Endothelial cell of umbilical vein (primary cell): ENCODE results near the gene EHF. TPM values are rescaled to one million over a fixed set of nuclear protein-coding genes. Genes with fewer than 3 reads are reported as not detected.

ENCODE experiments used
- BruUV-seq: library from RNA; stranded (reverse); fragments of 400-500 nt; replicated peaks from 2 replicates; lab custom pipeline; 2021; lab: Mats Ljungman, UMichigan
- CTCF ChIA-PET: fragments of 300-600, 350-600 bp; sonication (Branson Sonifier 250); formaldehyde crosslinking; loops from one replicate; lab custom pipeline; 2021; ENCODE audit warnings: antibody characterized with exemption, inconsistent platforms; lab: Charles Lee
- POLR2A ChIA-PET: fragments of 300-600, 350-600 bp; sonication (Branson Sonifier 250); formaldehyde crosslinking; loops from one replicate; lab custom pipeline; 2021; ENCODE audit warnings: antibody characterized with exemption, inconsistent platforms; lab: Charles Lee
- DNase-seq: peaks from one replicate; pipeline ENCODE4 v3.0.0-alpha.2; 2011; ENCODE audit warnings: low read depth, low spot score
- FAIRE-seq: peaks from 2 replicates; lab custom pipeline; 2011; peaks lifted over from hg19 to GRCh38; lab: Jason Lieb, UNC
- H2AFZ ChIP-seq: 2 replicates; pipeline ENCODE4 v1.6.0; 2012; ENCODE audit warnings: low read depth, low read length, control low read depth, inconsistent platforms
- H3K27ac ChIP-seq: 2 replicates; pipeline ENCODE4 v1.5.1; 2011; ENCODE audit warnings: low read depth, mild to moderate bottlenecking, control low read depth, low read length, moderate library complexity; ENCODE audit not compliant: insufficient read depth
- H3K27me3 ChIP-seq, 2 experiments: 2 replicates each; pipeline versions ENCODE4 v1.6.0 to v1.6.1; 2011; ENCODE audit warnings: low read length in 2 of 2, mixed read lengths in 1 of 2; ENCODE audit not compliant: control insufficient read depth in 2 of 2, insufficient read depth in 2 of 2
- H3K36me3 ChIP-seq, 2 experiments: 2 replicates in 1 of 2; 3 replicates in 1 of 2; pipeline ENCODE4 v1.5.1; 2011; ENCODE audit warnings: low read length in 2 of 2, mild to moderate bottlenecking in 1 of 2, moderate library complexity in 1 of 2; ENCODE audit not compliant: control insufficient read depth in 2 of 2, insufficient read depth in 2 of 2; ENCODE audit errors: extremely low read depth in 1 of 2
- H3K4me1 ChIP-seq: 3 replicates; pipeline ENCODE4 v1.5.1; 2011; ENCODE audit warnings: mild to moderate bottlenecking, low read length; ENCODE audit not compliant: control insufficient read depth, insufficient read depth; ENCODE audit errors: extremely low read depth
- H3K4me2 ChIP-seq: 2 replicates; pipeline ENCODE4 v1.6.1; 2011; ENCODE audit warnings: low read length, control low read depth, mixed read lengths; ENCODE audit not compliant: insufficient read depth
- H3K4me3 ChIP-seq, 3 experiments: fragments of 200-600 bp in 1 of 3; sonication (generic), shearing (Covaris generic) in 1 of 3; replicated peaks in 1 of 3; 2 replicates each; pipeline ENCODE4 v1.5.1; 2011 to 2016; ENCODE audit warnings: control low read depth in 3 of 3, low read length in 3 of 3, mild to moderate bottlenecking in 2 of 3, inconsistent platforms in 1 of 3, low read depth in 1 of 3, moderate library complexity in 1 of 3; ENCODE audit not compliant: insufficient read depth in 1 of 3
- H3K79me2 ChIP-seq: 2 replicates; pipeline ENCODE4 v1.6.0; 2012; ENCODE audit warnings: low read length, inconsistent platforms; ENCODE audit not compliant: control insufficient read depth, insufficient read depth
- H3K9ac ChIP-seq: replicated peaks from 2 replicates; pipeline ENCODE3; 2011; ENCODE audit warnings: low read length, control low read depth; ENCODE audit not compliant: insufficient read depth; ENCODE audit errors: extremely low read depth
- H3K9me1 ChIP-seq: replicated peaks from 3 replicates; pipeline ENCODE4 v1.6.0; 2011; ENCODE audit warnings: mild to moderate bottlenecking, low read length; ENCODE audit not compliant: control insufficient read depth, insufficient read depth; ENCODE audit errors: extremely low read depth
- H3K9me3 ChIP-seq: replicated peaks from 2 replicates; pipeline ENCODE4 v1.5.1; 2012; ENCODE audit warnings: low read length, inconsistent platforms; ENCODE audit not compliant: control insufficient read depth, insufficient read depth
- H4K20me1 ChIP-seq: replicated peaks from 2 replicates; pipeline ENCODE3; 2011; ENCODE audit warnings: mild to moderate bottlenecking, low read length; ENCODE audit not compliant: control insufficient read depth, insufficient read depth; ENCODE audit errors: extremely low read depth
- CTCF ChIP-seq, 2 donors: IDR thresholded peaks; 1 replicate in 1 of 2; 2 replicates in 1 of 2; pipeline ENCODE4 v1.5.1; 2011; ENCODE audit warnings: low read length in 2 of 2, mild to moderate bottlenecking in 2 of 2, moderate library complexity in 2 of 2, control low read depth in 1 of 2, inconsistent platforms in 1 of 2, low read depth in 1 of 2; ENCODE audit not compliant: insufficient read depth in 1 of 2; ENCODE audit errors: extremely low read depth in 1 of 2
- MAX ChIP-seq: IDR thresholded peaks from 2 replicates; pipeline ENCODE4 v1.6.1; 2011; ENCODE audit not compliant: insufficient read depth, insufficient read length
- dilution Hi-C: fragments of 300-500 bp; cut with MboI; formaldehyde crosslinking; loops from one replicate; pipeline ENCODE4 v1.15.0; 2019; ENCODE audit warnings: low sequenced_read_pairs; ENCODE audit not compliant: extremely low pct_ligation_motif_present
- intact Hi-C: fragments of 100-400 bp; cut with micrococcal nuclease; formaldehyde crosslinking; loops from one replicate; pipeline ENCODE4 v1.10.0; 2022
- polyA plus RNA-seq, 4 experiments: library from polyadenylated mRNA; depleted of rRNA in 3 of 4; stranded (reverse) in 3 of 4; unstranded in 1 of 4; fragments of >200 nt; gene quantifications; 2 replicates each; pipeline versions ENCODE4 v1.2.1 to v1.2.3, GENCODE V29; 2011 to 2012; ENCODE audit warnings: missing spikeins in 1 of 4
- total RNA-seq: library from RNA; stranded (reverse); gene quantifications from 2 replicates; pipeline ENCODE4 v1.2.3, GENCODE V29; 2021

EHF gene
- total and polyA plus RNA-seq, 2 donors (not counting 3 experiments of a cell fraction or from before 2014, with no cell fraction given), result not detected

- FAIRE-seq (peak; percentile 55), DNase-seq (peak; percentile 55)
- BruUV-seq, result no TSS peak
- ChIA-PET CTCF (interaction anchor here (0.8 to 3.7 kb wide), 33 partner anchors 9 to 899 kb away, joined by 3 to 90 read pairs (median 6); partner anchors contain the start of genes APIP, ELF5 and PDHX), POLR2A (no interaction called here)
- dilution Hi-C loops, result no loop called here
- no peaks in the 10 kb centered on the region for H4K20me1 ChIP-seq
- peaks cover 5 to 11% of the 10 kb centered on the region in 2 experiments for H3K27me3 ChIP-seq
- no peaks in the 10 kb centered on the region for H3K9me1 ChIP-seq
- H3K4me1 ChIP-seq, result no peaks in the 10 kb centered on the region
- H3K79me2 ChIP-seq, result no peaks in the 10 kb centered on the region
- TF ChIP-seq MAX (no peak), CTCF (IDR thresholded peaks at IDR 0.05; ENCODE audit: extremely low read depth in 1 of 2, insufficient read depth in 1 of 2, low read depth in 1 of 2, low read length in 2 of 2) (peak; percentile 36 to 38)
- no peaks in the 10 kb centered on the region for H3K36me3 ChIP-seq
- no peak overlapping the region for H3K4me3 ChIP-seq
- H3K9me3 ChIP-seq, result no peaks in the 10 kb centered on the region
- no peak overlapping the region for H3K27ac ChIP-seq
- H3K4me2 ChIP-seq, result no peak overlapping the region
- no peak overlapping the region for H3K9ac ChIP-seq
- H2AFZ ChIP-seq, result peak overlapping the region; percentile 42
- intact Hi-C loops, result loop anchor here (1.0 to 10.0 kb wide), 5 partner anchors 204 to 806 kb away; no protein-coding TSS in a partner anchor
These were observed 35.0 kb upstream of the EHF start for GRCh38 chr11:34585735-34586487.
